Mesenteric fat pad (tissue), 1 donor: ENCODE results near the gene GLP1R. TPM values are rescaled to one million over a fixed set of nuclear protein-coding genes. Genes with fewer than 3 reads are reported as not detected.
A peak's percentile ranks its signal among the peaks of the same experiment; 100 is the strongest.

Experiments
- DNase-seq: peaks from one replicate; pipeline ENCODE4 v3.0.0-alpha.2; 2020; ENCODE audit warnings: low spot score
- total RNA-seq: library from RNA; stranded (reverse); fragmentation: NEBNext Ultra II Directional; extraction: Animal tissue kit (Norgen Biotek cat#: 25700); gene quantifications from one replicate; pipeline ENCODE4 v1.2.1, GENCODE V29; 2021
- donor health status: DM: yes; HTN: yes; CAD: no.

GLP1R gene
- total RNA-seq, 1 donor from 2014 or later = not detected

DNA sequence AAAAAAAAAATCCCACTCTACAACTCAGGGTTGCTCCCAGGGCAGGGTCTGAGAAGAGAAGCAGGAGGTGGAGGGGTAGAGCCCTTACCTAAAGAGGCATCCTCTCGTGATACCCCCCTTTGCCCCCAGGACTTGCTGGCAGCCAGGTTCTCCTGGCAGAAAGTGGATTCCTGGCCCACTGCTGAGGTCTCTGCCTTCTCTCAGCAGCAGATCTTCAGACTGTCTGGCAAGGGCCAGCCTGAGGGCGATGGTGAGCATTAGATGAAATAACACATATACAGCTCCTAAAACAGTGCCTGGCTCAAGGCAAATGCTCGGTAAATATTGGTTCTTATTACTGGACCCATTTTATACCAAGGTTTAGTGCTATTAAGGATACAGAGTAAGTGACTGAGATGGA lies 4.8 kb upstream of the GLP1R start:
- no peak for DNase-seq

DNA sequence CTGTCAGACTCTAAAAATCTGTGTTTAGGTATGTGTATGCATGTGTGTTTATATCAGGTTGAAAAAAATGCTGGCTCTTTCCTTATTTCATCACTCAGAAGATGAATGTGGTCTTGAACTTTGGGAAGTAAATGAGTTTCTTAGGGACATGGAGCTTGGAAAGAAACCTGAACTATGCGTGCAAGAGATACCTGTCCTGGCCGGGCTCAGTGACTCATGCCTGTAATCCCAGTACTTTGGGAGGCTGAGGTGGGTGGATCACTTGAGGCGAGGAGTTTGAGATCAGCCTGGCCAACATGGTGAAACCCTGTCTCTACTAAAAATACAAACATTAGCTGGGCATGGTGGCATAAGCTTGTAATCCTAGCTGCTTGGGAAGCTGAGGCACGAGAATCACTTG lies 4.4 kb upstream of the GLP1R start:
- DNase-seq = no peak

DNA sequence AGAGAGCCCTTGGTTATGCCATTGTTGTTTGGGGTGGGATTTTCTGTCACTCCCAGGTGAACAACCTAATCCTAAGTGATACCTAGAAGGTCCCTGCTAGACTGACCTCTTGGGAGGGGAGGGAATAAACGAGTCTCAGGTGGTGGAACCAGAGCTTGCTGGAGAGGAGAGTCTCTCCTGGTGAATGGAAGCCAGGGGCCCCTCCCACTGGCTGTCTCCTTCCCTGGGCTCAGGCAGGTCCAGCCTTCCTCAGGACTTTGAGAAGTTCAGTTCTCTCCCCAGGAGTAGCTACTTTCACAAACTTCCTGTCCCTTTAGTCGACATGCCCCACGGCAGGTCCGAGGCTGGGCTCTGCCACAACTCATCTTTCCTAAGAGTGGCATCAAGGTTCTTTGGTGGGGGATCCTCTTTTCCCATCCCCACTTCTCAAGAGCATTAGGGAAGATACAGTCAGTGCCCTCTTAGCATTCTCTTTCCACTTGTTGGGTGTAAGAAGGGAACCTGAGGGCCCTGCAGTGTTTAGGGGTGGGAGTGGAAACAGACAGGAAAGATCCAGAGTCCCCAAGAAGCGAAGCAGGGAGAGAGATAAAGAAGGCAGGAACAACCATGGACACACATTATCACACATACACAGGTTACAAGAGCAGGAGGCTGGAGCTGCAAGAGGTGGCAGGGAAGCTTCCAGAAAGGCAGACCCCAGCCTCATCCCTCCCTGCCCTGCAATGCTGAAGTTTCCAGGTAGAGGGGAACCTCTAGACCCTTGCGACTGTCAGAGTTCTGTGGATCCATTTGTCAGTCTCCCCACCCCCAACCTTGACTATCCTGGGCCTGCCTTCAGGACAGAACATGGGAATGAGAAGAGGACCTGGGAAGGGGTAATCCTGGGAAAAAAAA lies 900 bp upstream of the GLP1R start:
- DNase-seq = no peak

DNA sequence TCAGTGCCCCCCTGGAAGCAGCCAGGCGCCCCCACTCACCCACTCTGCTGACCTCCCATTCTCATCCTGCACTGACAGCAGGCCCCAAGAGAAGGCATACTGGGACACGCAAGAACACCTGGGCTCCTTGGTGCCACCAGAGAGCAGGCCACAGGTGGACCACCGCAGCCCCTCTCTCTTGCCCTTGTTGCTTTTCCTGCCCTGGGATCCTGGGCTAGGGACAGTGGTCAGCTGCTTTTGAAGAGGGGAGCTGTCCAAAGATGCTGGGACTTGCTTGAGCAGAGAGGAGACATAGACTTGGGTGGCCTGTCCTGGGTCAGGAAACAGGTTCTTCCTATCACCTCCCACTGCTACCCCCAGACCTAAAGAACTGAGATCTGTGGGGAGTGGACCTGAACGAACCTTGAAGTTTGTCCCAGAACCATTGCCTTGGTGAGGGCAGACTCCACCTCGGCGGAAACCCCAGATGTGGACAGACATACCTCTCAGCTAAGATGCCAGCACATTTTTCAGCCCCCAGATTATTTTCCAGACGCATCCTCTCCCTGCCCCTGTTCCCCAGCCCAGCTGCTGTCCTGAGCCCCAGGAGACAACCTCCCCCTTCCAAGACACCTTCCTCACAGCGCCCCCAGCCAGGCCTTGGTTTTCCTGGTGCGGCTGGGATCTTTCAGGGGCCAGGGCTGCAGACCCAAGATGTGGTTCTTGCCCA lies 1.1 kb downstream of the GLP1R start:
- DNase-seq = peak; percentile 51

DNA sequence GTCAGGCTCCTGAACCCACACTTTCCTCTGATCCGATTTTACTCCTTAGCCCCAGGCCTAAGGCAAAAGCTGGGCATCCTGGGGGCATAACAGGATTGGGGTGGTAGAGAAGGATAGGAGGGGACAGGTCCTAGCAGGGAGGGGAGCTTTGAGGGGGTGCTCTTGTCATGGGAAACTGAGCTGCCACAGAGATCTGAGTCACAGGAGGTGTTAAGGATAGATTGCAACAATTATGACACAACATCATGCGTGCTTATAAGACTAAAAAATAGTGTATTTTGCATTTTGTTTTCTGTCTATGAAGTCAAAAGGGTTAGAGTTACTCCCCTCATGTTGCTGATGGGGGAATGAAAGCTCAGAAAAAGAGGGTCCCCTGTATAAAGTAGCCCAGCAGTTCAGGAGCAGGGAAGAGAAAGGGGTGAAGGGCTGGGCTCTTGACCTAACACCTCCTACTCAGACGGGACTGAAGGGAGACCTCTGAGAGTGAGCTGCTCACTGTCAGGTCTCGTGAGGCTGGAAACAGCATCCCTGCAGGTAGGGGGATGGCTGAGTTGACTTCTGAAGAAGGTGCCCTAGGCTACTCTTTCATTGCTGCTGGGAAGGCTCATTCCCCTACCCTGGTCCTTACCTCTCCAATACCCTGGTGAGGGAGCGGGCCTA lies 2.0 kb downstream of the GLP1R start:
- DNase-seq = peak; percentile 41

DNA sequence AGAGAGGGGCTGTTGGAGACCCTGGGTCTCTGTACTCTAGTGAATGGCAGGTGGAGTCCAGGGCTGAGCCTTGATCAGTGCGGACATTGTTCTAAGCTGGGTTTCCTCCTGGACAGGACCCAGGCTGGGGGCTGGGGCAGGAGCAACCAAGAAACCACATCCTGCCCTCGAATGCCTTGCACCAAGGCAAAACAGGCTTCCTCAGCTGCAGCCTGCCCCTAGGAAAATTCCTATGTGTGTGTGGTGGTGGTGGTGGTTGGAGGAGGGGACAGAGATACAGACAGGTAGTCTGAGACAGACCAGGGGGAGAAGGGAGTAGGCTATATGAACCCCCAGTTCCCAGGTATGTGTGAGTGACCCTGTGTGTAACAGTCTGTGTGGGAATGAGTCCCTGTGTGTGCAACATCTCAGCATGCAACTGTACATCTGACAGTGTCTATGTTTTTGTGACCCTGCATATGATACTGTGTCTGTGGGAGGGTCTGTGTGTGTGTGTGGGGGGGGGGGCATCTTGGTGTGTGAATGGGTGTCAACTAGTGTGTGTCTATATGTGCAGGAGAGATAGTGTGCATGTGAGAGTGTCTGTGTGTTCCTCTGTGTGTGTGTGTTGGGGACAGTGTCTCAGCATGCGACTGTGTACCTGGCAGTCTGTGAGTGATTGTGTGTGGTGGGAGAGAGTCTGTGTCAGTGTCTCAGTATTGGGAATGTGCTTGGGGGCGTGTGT lies 3.0 kb downstream of the GLP1R start:
- peak; percentile 65 for DNase-seq

DNA sequence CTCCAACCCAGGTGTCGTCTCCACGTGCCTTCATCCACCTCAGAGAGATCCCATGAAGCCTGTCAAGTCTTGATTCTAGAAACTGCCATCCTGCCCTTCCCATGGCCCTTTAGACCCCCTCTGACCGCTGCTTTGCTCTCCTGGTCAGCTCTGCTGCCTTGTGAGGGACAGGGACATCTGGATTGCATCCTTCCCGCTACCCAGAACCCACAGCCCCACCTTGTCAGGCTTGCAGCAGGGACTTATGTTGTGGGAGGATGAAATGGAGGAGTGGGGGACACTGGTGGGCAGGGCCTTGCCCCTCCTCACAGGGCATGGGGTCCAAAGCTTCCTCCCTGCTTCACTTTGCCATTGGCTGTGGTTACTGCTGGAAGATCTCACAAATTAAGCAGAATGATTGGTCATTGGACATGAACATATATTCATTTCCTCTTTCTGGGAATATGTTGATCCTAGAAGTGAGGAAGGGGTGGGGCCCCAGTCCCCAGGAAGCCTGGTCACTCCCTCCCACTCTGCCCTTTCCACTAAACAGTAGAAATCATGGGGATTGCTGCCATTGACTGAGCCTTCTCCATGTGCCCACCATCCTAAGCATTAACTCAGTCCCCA lies 4.5 kb downstream of the GLP1R start:
- DNase-seq = peak; percentile 30

DNA sequence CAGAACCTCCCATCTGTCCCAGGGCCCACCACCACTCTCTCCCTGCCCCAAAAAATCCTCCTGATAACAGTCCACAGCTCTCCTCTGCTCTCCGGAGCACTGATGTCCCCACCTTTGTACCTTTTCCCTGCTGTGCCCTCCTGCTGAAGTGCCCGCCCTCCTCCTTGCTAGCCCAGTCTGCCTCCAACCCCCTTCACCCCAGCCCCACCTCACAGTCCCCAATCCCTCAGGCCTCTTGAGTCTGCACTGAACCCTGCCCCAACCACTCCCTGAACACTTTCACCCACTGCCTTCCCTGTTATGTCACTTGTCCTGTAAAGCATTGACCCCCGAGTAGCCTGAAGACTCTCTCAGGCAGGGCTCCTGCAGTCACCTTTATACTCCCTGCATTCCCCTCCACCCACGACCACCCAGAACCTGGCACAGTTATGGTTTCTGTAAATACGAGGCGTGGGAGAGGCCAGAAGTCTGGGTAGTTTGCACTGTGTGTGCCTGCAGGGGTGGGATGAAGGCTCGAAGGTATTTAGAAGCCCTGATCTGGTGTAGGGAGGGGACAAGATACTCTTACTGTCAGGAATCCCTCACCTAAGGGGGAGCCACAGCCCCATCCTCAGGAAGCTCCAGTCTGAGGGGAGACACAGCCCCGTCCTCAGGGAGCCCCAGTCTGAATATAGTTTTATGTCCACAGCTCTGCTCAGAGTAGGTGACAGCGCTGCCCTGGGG lies 5.4 kb downstream of the GLP1R start:
- DNase-seq = peak; percentile 85

DNA sequence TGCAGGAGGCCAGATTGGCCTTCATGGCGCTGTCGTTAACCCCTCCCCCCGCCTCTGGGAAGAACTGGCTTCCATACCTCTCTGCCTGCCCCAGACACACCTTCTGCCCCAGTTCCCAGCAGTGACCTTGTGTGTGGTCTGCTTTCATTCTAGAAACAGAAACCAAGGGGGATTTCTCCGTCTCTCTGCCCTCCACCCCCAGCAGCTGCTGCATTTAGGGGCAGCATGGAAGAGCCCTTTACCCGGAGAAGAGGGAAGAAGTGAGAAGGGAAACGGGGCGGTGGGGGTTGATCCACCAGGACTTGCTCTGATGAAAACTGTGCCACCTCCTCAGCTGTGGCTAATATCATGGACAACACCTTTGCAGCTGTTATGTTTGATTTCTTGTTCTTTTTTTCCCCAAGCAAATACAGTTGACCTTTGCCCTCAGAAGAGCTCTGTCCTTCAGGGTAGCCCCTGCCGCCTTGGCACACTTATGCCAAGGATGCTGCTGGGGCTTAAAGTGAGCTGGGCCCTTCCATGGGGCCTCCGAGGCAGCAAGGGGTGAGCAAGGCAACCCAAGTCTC lies 6.1 kb downstream of the GLP1R start:
- DNase-seq = peak; percentile 64

DNA sequence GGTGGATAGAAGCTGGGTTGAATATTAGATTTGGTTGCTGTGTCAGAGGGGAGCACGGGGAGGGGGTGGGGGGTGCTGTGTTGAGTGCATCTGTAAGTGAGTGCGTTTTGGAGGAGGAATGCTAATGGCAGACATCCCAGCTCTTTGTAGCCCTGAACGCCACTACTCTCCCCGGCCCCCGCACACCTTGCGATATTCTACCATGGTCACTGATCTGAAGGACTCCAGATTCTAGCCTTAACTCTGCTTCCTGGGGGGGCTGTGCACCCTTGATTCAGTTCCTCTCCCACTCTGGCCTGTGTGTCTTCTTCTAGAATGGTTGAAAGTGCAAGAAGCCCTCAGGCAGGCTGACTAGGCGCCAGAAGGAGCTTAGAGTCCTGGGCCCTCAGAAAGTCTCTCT lies 7.1 kb downstream of the GLP1R start:
- peak; percentile 77 for DNase-seq

DNA sequence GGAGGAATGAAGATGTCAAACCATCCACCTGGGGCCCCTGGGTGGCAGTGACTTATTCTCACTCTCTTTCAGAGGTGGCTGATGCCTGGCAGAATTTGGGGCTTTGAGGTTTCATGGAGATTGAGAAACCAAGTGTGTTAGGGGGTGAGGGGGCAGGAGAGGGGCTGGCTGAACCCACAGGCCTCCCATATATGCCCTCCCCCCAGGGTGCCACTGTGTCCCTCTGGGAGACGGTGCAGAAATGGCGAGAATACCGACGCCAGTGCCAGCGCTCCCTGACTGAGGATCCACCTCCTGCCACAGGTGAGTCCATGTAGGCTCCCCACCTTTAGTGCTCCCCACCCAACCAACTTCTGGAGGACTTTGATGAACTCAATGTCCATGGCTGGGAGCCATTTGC lies 7.6 kb downstream of the GLP1R start:
- peak; percentile 72 for DNase-seq

DNA sequence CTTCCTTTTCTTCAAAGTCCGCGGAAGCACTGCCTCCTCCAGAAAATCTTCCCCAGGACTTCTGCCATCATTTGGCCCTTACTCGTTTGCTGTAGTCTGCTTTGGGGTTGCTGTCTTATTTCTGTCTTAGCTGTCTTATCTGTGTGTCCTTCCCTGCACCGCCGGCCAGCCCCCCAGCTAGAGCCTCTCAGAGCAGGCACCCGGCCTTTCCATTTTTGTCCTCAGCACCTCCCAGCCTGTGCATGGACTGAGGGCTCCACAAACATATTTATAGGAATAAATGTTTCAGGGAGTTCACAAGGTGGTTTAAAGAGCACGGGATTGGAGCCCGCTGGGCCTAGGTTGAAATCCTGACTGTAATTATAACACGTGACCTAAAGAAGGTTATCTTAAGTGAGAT lies 8.1 kb downstream of the GLP1R start:
- no peak for DNase-seq

DNA sequence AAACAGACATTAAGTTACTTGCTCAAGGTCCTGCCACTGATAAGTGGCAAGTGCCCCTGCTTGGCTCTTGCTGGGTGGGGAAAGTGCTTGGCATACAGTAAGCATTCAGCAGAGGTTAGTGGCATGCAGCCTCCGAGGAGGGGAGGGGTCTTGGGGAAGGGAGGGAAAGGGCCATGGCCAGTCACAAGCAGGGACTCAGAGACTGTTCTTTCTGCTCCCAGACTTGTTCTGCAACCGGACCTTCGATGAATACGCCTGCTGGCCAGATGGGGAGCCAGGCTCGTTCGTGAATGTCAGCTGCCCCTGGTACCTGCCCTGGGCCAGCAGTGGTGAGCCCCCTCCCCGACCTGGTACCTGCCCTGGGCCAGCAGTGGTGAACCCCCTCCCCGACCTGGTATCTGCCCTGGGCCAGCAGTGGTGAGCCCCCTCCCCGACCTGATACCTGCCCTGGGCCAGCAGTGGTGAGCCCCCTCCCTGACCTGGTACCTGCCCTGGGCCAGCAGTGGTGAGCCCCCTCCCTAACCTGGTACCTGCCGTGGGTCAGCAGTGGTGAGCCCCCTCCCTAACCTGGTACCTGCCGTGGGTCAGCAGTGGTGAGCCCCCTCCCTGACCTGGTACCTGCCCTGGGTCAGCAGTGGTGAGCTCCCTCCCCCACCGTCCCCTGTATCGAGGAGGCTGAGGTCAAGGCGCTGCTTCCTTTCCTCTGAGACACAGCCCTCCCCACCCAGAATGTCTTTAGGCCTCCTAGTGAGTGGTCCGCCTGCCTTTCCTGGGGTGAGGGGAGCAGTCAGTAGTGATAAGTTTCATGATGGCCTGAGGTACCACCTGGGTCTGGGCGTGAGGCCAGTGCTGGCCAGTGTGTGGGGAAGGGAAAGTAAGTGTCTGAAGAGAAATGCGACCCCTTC lies 8.9 kb downstream of the GLP1R start:
- peak; percentile 79 for DNase-seq

DNA sequence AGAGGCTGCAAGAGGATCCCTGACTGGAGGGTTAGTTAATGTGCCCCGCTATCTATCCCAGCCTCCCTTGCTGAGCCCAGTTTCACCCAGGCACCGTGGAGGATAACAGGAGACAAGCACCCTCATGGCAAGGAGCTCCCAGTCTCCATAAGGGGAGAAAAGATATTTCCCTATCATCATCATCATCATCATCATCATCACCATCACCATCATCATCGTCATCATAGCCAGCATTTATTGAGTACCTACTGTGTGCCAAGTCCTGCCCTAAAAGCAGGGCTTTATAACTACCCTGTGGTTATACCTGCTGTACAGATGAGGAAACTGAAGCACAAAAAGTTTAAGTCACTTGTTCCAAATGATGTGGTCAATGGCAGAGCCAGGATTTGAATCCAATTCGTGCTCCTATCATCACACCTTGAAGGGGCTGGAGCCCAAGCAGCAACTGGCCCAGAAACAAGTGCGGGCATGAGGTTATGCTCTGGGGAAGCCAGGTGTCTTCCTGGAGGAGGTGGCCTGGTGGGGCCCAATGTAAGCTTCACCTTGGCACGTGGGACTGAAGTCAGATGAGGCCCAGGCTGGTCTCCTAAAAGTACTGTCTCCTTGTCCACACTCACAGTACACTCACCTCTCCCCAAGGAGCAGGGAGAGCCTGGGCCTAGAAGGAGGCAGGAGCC lies 10.0 kb downstream of the GLP1R start:
- DNase-seq = no peak

DNA sequence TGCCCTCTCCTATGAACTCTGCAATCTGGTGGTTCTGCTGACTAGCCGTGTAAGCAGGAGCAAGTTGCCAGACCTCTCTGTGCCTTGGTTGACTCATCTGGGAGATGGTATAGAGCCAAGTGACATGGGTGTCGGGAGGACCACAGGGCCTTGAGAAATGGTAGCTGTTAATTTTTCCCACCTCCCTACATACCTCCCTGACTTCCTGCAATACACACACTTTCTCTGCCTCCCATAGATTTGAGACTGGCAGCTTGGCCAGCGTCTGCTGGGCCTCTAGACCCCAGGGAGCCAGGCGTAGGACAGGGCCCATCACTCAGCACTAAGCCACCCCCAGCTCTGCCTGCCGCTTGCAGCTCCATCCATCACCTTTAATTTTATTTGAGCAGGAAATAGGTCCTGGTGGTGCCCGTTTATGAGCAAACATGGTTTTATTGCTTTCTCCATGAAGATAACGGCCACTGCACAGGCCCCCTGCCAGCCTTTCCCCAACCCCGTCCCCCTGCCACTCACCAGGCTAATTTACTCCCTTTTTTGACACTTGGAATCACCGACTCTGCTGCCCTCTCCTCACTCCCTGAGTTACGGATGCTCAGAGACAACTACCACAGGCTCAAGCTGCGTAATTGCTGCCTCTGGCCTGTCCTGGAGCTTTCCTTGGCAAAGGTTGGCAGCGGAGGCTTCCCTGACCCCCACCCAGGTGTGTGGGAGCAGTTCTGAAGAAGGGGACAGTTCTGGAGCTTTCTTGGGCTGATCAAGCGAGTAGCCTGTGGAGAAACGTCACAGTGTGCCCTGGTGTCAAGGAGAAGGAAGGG lies 11.1 kb downstream of the GLP1R start:
- DNase-seq = no peak

DNA sequence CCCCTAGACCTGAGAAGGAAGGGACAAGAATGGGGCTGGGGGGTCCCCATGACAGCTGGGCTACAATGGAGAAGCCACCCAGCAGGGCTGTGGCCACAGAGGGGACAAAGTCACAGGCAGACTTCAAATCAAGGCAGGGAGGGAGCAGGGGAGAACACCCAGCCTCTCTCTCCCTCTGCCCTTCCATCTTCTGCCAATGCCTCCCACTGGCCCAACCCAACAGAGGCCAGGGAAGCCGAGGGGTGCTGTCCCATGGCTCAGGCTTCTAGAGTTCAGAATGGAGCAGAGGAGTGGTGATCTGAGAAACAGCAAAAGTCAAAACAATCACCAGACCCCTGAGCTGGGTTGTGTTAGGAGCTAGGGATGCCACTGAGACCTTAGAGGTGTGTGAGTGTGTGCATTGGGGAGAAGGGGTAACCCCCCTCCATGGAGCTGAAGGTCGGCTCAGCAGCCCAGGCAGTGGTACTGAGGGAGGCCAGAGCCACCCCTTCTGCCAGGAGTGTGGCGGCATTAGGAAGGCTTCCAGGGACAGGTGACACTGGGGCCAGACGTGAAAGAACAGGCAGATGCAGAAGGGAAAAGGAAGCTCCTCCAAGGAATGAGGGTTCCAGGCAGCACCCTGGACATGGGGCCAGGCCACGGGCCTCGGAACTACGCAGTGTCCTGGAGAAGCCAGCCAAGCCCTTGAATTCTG lies 12.0 kb downstream of the GLP1R start:
- no peak for DNase-seq

DNA sequence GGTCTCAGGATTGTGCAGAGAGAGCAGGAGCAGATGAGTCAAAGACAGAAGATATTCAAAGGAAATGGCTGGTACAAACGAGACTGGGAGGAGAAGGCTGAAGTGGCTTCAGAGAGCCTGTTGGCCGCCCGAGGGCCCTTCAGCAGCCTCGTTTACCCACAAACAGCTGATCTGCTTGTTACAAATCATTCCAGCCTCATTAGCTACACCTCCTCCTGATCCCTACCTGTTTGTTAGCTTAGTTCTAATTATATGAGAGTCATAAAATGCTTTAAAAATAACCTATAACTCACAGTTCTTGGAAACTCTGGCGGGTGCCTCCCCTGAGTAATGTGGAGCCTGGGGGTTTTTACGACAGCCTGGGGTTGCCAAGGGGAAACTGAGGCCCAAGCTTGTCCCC lies 12.6 kb downstream of the GLP1R start:
- no peak for DNase-seq
